Calu3 (cell line): ENCODE measurements around the gene TIMMDC1. TPM values are rescaled to one million over a fixed set of nuclear protein-coding genes. Genes with fewer than 3 reads are reported as not detected.
A peak's percentile ranks its signal among the peaks of the same experiment; 100 is the strongest.

Experiments
- BruUV-seq: library from RNA; stranded (reverse); fragments of 400-500 nt; replicated peaks from 2 replicates; lab custom pipeline; 2021; lab: Mats Ljungman, UMichigan
- CTCF ChIA-PET: fragments of 300-600 bp; sonication (Branson Sonifier 250); formaldehyde crosslinking; loops from one replicate; lab custom pipeline; 2022; ENCODE audit warnings: antibody characterized with exemption; lab: Charles Lee
- DNase-seq: peaks from one replicate; pipeline ENCODE4 v3.0.0; 2022
- H3K27ac Mint-ChIP-seq: one replicate; pipeline ENCODE4 v1.8.0; 2022; ENCODE audit warnings: mixed read lengths; ENCODE audit not compliant: unreplicated experiment
- H3K27me3 Mint-ChIP-seq: one replicate; pipeline ENCODE4 v1.8.0; 2022; ENCODE audit warnings: mixed read lengths; ENCODE audit not compliant: unreplicated experiment
- H3K36me3 Mint-ChIP-seq: one replicate; pipeline ENCODE4 v1.8.0; 2022; ENCODE audit warnings: mild to moderate bottlenecking, moderate library complexity, mixed read lengths; ENCODE audit not compliant: insufficient read depth, unreplicated experiment
- H3K4me1 Mint-ChIP-seq: one replicate; pipeline ENCODE4 v1.8.0; 2022; ENCODE audit warnings: mild to moderate bottlenecking, low read depth, mixed read lengths; ENCODE audit not compliant: unreplicated experiment
- H3K4me3 Mint-ChIP-seq: one replicate; pipeline ENCODE4 v1.8.0; 2022; ENCODE audit warnings: mild to moderate bottlenecking, low read depth, moderate library complexity, mixed read lengths; ENCODE audit not compliant: unreplicated experiment
- H3K9me3 Mint-ChIP-seq: one replicate; pipeline ENCODE4 v1.8.0; 2022; ENCODE audit warnings: low read depth, mixed read lengths; ENCODE audit not compliant: unreplicated experiment
- CTCF ChIP-seq: fragments of 200-600 bp; IDR thresholded peaks from one replicate; pipeline ENCODE4 v1.8.0; 2022; ENCODE audit warnings: antibody characterized with exemption; ENCODE audit not compliant: unreplicated experiment
- intact Hi-C: fragments of 100-400 bp; cut with micrococcal nuclease; formaldehyde crosslinking; loops from one replicate; pipeline ENCODE4 v1.10.0; 2022; ENCODE audit not compliant: unreplicated experiment
- total RNA-seq: library from RNA; stranded (reverse); gene quantifications from 2 replicates; pipeline ENCODE4 v1.2.3, GENCODE V29; 2022

TIMMDC1 gene
- total RNA-seq, 1 experiment from 2014 or later, result 84.1 TPM

- no peaks in the 10 kb centered on the region for H3K9me3 Mint-ChIP-seq
- DNase-seq, result no peak
- H3K36me3 Mint-ChIP-seq, result no peaks in the 10 kb centered on the region
- TF ChIP-seq CTCF, result no peak
- no TSS peak for BruUV-seq
- peaks cover 8% of the 10 kb centered on the region for H3K27me3 Mint-ChIP-seq
- no peak overlapping the region for H3K4me3 Mint-ChIP-seq
- intact Hi-C loops, result loop anchor here (1.0 kb wide), 1 partner anchor 33 kb away; no protein-coding TSS in a partner anchor
- no peaks in the 10 kb centered on the region for H3K4me1 Mint-ChIP-seq
- no peak overlapping the region for H3K27ac Mint-ChIP-seq
- CTCF ChIA-PET, result no interaction called here
Measured at GRCh38 chr3:119557877-119558269, 59.5 kb downstream of the TIMMDC1 start.

GRCh38 chr3:119558626-119559317 is 60.4 kb downstream of the TIMMDC1 start:
- H3K27ac Mint-ChIP-seq, result no peak overlapping the region
- no peaks in the 10 kb centered on the region for H3K9me3 Mint-ChIP-seq
- H3K36me3 Mint-ChIP-seq, result no peaks in the 10 kb centered on the region
- H3K4me1 Mint-ChIP-seq, result no peaks in the 10 kb centered on the region
- TF ChIP-seq CTCF, result no peak
- H3K27me3 Mint-ChIP-seq, result peaks cover 8% of the 10 kb centered on the region
- no peak overlapping the region for H3K4me3 Mint-ChIP-seq
- DNase-seq, result no peak
- no TSS peak for BruUV-seq
- CTCF ChIA-PET, result interaction anchor here (0.8 kb wide), 1 partner anchor 676 kb away, joined by 3 read pairs; no protein-coding TSS in a partner anchor
- intact Hi-C loops, result loop anchor here (1.0 kb wide), 2 partner anchors 33 to 283 kb away; no protein-coding TSS in a partner anchor

- CTCF ChIA-PET, result interaction anchor here (0.8 kb wide), 1 partner anchor 677 kb away, joined by 3 read pairs; no protein-coding TSS in a partner anchor
- intact Hi-C loops, result loop anchor here (1.0 kb wide), 1 partner anchor 284 kb away; no protein-coding TSS in a partner anchor
Measured at GRCh38 chr3:119559441-119559963, 61.2 kb downstream of the TIMMDC1 start, which contains the start of gene CD80. Gene CD80, minus strand, starts transcription at chr3:119559614. Its CDS starts 1,886 bp downstream, at chr3:119557728.

GRCh38 chr3:119560160-119560559 is 61.8 kb downstream of the TIMMDC1 start:
- Mint-ChIP-seq H3K27ac (no peak overlapping the region), H3K4me3 (no peak overlapping the region), H3K27me3 (peaks cover 8% of the 10 kb centered on the region), H3K9me3 (no peaks in the 10 kb centered on the region), H3K4me1 (no peaks in the 10 kb centered on the region), H3K36me3 (no peaks in the 10 kb centered on the region)
- no peak for DNase-seq
- TF ChIP-seq CTCF, result no peak
- CTCF ChIA-PET, result no interaction called here
- BruUV-seq, result no TSS peak
- intact Hi-C loops, result no loop called here

More at GRCh38 chr3:119559441-119559963, 61.2 kb downstream of the TIMMDC1 start, which contains the start of gene CD80:
- no TSS peak for BruUV-seq
- DNase-seq, result peak; percentile 62
- H3K27me3 Mint-ChIP-seq, result peaks cover 8% of the 10 kb centered on the region
- no peaks in the 10 kb centered on the region for H3K9me3 Mint-ChIP-seq
- H3K27ac Mint-ChIP-seq, result no peak within 1 kb of the TSS
- H3K4me1 Mint-ChIP-seq, result no peaks in the 10 kb centered on the region
- peak; percentile 47 for TF ChIP-seq CTCF
- H3K36me3 Mint-ChIP-seq, result no peaks in the 10 kb centered on the region
- H3K4me3 Mint-ChIP-seq, result no peak within 1 kb of the TSS
